GM21381 (cell line): Measurements from ENCODE around the gene SPTB.

Experiments used
- ATAC-seq: cut with Tn5 transposase; IDR thresholded peaks from one replicate; pipeline ENCODE4 v1.9.1; 2021; ENCODE audit warnings: mild to moderate bottlenecking, moderate library complexity; ENCODE audit not compliant: unreplicated experiment

Gene SPTB

GRCh38 chr14:64757601-64758000, 122.1 kb downstream of the SPTB start:
- ATAC-seq = no peak

DNA sequence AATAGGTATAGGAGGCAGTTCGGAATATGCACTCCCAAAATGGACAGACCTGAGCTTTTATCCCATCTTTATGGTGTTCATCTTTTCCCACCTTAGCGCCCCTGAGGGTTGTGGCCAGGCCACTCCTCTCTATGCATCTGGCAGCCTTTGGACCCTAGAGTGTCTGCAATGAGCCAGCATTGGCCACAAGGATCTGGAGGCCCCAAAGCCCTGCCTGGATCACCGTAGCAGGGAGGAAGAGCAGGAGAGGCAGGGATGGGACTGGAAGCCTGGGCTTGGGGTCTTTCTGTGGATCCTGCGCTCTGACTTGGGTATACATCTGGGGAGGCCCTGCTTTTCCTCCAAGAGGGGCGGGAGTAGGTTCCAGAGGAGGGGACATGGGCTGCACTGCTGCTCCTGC, 123.0 kb downstream of the SPTB start:
- no peak for ATAC-seq

DNA sequence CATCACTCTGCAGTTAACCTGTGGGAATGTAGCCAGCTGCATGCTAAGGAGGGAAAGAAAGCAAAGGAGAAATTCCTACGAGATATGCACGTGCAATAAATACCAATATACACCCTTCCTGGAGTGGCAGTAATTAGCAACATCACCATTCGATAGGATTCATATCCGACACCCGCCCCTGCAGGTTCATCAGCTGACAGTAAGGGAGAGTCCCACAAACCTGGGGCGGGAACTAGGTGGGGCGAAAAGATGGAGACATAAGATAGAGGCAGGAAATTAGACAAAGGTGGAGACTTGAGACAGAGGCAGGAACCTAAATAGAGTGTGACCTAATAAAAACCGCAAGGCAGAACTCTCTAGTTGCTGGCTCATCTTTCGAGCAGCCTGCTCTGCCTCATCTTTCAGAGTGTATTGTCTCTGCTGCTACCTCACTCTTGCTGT, 123.9 kb downstream of the SPTB start:
- no peak for ATAC-seq

- no peak for ATAC-seq
Observed at GRCh38 chr14:64754685-64755084, 125.0 kb downstream of the SPTB start.

GRCh38 chr14:64753999-64754398, 125.7 kb downstream of the SPTB start:
- ATAC-seq = no peak

- ATAC-seq = no peak
Observed at GRCh38 chr14:64753374-64753773, 126.3 kb downstream of the SPTB start.

DNA sequence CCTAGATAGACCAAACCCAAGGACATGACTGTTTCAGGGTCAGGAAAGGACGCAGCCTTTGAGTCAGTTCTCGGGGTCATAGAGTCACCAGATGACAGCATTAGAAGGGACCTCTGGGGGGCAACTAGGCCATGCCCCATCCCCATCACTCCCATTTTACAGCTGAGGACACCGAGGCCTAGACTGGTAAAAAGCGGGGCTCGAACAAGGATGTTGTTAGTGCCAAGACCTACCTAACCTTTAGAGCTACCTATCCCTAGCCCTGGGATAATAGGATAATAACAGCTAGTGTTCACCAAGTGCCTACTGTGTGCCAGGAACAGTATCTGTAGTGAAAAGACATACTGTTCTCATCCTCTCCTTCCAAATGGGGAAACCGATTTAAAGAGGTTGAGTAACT, 126.8 kb downstream of the SPTB start:
- no peak for ATAC-seq

DNA sequence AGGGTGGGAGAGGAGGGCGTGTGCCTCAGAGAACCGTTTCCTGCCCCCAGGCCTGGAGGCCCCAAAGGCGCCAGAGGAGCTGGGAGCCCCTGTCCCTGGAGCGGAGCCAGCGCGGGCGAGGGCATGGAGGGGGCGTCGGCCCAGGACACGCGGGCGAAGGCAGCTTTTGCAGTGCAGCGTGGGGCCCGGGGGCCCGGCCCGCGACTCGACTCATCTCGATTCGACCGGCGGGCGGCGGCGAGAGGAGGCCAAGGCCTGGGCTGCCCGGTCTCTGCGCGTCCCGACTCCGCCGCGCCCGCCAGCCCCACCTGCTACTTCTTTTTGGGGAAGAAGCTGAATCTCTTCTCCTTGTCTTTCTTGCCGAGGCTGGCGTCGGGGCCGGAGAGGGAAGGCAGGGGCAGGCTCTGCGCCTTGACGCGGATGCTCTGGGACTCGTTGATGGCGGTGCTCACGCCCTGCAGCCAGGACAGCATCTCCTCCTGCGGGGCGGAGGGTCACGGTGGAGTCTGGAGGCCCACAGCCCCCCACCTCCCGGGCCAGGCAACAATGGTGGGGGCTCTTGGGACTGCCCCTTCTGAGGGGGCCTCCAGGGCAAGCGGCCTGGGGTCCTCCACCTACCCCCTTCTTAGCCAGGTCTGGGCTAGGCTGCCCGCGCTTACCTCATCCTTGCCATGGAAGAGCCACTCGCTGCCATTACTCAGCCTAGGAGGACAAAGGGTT, 130.6 kb downstream of the SPTB start:
- no peak for ATAC-seq

- no peak for ATAC-seq
Observed at GRCh38 chr14:64748521-64748920, 131.2 kb downstream of the SPTB start.

- no peak for ATAC-seq
Observed at GRCh38 chr14:64747327-64747726, 132.4 kb downstream of the SPTB start.

- no peak for ATAC-seq
Observed at GRCh38 chr14:64746298-64747250, 133.1 kb downstream of the SPTB start.

DNA sequence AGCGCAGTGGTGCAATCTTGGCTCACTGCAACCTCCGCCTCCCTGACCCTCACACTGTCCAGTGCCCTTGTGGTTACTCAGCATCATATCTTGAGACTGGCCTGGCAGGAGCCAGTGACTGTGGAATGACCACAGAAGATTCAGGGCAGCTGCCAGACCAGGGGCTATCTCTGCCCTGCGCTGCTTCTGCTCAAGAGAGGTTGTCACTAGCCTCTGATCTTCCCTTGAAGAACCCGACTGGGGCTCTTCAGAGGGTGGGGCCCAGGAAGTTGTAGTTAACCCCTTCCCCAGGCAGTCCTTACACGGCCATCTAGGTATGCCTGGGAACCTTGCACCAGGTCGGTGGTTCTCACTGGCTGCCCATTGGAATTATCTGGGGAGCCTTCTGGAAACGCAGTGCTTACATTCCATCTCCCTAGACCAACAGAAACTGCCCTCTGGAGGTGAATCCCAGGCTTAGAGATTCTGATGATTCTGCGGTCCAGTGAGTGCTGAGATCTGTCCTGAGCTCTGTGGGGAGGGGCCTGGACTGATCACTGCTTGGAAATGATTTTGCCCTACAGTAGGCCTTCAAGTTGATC, 134.1 kb downstream of the SPTB start:
- ATAC-seq = no peak

DNA sequence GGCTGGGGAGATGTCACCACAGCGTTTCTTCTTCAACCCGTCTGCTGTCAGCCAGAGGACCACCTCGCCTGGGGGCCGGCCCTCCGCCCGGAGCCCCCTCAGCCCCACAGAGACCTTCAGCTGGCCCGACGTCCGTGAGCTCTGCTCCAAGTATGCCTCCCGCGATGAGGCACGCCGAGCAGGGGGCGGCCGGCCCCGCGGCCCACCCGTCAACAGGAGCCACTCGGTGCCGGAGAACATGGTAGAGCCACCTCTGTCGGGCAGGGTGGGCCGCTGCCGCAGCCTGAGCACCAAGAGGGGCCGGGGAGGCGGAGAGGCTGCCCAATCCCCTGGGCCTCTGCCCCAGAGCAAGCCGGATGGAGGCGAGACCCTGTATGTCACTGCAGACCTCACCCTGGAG, 136.6 kb downstream of the SPTB start:
- no peak for ATAC-seq

- no peak for ATAC-seq
Observed at GRCh38 chr14:64741961-64742360, 137.7 kb downstream of the SPTB start.

DNA sequence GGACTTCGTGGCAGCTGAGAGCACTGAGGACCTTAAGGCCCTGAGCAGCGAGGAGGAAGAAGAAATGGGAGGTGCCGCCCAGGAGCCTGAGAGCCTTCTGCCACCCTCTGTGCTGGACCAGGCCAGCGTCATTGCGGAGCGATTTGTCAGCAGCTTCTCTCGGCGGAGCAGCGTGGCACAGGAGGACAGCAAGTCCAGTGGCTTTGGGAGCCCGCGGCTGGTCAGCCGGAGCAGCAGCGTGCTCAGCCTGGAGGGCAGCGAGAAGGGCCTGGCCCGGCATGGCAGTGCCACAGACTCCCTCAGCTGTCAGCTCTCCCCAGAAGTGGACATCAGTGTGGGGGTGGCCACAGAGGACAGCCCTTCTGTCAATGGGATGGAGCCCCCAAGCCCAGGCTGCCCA, 138.5 kb downstream of the SPTB start:
- no peak for ATAC-seq

DNA sequence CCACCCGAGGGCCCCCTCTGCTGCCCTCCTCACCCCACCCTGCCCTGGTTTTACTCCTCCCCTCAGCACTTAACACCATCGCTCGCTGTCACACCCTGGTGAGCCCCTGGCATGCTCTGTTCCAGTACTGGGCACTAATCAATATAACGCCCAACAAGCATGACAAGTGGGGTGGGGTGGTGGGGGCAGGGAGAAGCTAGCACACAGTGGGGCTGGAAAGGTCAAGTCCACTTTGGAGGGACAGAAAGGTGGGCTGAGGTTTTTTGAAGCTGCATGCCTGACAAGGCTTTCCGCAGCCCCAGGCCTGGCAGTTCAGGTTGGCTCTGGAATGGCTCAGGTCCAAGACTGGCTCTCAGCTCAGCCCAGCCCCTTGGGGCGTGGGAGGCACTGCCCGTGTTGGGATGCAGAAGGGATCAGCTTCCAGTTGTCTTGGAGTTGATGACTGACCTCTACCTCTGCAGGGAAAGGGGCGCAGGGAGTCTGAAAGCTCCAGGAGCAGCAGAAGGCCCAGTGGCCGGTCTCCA, 141.4 kb downstream of the SPTB start:
- no peak for ATAC-seq

DNA sequence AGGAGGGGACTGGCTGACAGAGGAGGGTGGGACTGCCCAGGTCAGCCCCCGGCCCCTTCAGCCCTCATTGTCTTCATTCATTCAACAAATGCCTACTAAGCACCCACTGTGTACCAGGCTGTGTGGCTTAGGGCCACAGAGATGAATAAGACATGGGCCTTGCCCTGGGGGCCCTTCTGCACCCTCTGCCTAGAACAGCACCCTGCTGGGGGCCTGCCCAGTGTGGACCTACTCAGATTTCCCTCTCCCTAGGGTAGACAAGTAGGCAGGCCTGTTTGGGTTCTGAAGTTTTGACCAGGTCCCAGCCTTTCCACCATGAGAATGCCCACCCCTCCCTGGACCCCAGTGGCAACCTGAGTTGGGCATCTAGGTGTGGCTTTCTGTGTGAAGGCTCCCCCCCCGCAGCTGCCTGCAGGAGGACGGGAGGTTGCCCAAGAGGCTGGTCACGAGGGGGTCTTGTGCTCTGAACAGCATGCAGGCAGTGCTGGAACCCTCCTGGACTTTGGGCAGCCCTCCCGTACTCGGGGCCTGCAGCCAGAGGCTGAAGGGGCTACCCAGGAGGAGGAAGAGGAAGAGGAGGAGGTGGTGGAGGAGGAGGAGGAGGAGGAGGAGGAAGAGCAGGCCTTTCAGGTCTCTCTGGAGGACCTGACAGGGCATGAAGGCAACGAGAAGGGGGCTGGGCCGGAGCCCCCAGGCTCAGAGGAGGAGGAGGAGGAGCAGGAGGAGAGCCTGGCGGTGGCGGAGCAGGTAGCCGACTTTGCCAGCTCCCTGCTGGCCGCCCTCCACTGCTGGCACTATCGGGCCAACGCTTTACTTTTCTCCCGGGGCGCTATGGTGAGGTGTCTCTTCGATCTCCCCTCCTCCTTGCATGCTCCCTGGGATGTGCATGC, 142.1 kb downstream of the SPTB start:
- no peak for ATAC-seq

- no peak for ATAC-seq
Observed at GRCh38 chr14:64736271-64737169, 143.2 kb downstream of the SPTB start.

DNA sequence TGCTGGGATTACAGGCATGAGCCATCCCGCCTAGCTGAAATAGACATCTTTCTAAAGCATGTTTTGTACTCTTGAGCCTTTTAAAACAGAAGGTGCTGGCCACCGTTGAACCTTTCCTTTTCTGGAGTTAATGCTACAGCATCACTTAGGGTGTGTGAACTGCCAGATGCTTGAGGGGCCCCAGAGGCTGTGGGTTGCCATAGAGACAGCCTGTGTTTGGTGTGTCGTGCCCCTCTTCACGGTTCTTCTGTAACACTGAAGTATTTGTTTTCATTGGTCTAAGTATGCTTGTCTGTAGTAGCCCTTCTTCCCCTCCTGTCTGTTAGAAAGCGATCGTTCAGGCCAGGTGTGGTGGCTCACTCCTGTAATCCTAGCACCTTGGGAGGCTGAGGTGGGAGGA, 144.7 kb downstream of the SPTB start:
- ATAC-seq = no peak
